CD4-positive, alpha-beta T cell treated with Interleukin-17A for 1 hour (primary cell): ENCODE data around the gene FCRL3.
"Not testable (repeated sequence)": the region's sequence is repeated elsewhere in the genome, so short reads cannot be mapped to it uniquely, and the experiment has no call there.

Experiments used
- DNase-seq: peaks from one replicate; pipeline ENCODE4 v3.0.0-alpha.2; 2020

The FCRL3 gene

GRCh38 chr1:157700732-157701131 is at the start of gene FCRL3:
FCRL3 (minus strand) TSS chr1:157700769; CDS start chr1:157700489, 280 bp downstream.
- DNase-seq: peak; percentile 30

DNA sequence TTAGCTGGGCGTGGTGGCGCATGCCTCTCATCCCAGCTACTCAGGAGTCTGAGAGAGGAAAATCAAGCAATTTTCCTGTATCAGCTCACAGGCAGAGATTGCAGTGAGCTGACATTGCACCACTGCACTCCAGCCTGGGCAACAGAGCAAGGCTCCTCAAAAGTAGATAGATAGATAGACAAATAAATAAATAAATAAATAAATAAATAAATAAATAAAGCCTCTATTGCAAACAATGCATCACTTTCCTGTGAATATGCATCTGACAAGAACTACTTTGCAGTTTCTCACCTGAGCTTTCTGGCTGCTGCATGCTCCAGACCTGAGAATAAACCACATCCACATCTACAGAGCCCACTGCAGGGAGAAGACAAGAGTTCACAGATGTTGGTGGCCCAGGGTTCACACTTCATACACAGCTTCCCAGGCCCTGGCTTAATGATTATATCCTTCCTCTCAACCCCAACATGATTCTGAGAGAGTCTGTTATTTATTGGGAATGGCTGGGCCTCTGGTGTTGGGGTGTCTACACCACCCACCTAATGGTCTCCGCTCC is 47.8 kb upstream of the FCRL3 start:
- no peak for DNase-seq

DNA sequence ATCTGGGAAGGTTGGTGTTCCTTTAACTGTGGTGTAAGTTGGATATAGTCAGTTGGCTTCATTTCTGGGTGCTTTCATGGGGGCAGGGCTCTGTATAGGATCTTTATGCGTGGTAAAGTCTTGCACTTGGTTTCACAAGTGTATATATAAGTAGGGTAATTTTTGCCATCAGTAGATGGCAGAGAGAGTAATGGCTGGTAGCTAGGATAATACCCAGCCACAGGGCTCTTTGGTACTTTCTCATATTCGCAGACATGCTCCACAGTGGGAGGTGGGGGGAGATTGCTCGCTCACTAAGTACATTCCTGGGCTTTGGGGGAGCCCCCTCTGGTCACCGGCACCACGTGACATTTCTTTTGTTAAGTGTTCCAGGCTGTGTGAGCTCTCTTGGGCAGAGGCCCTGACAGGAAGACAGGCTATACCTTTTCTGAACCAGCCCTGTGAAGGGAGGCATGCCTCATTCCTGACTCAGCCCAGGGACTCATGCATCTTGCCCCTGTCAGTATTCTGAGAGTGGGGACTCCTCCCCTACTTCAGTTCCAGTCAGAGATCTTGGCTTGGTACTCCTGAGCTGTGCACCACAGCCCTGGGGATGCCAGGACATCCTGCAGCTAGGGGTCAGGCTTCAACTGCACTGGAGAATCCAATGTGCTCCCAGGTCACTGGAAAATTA is 38.8 kb upstream of the FCRL3 start:
- DNase-seq: no peak

- not testable (repeated sequence) for DNase-seq
Measured at GRCh38 chr1:157735991-157736390, 35.4 kb upstream of the FCRL3 start.

GRCh38 chr1:157734321-157734720 is 33.8 kb upstream of the FCRL3 start:
- DNase-seq: no peak

GRCh38 chr1:157732755-157733154 is 32.2 kb upstream of the FCRL3 start:
- DNase-seq: no peak

GRCh38 chr1:157725221-157725577 is 24.6 kb upstream of the FCRL3 start:
- DNase-seq: peak; percentile 58

GRCh38 chr1:157724537-157725220 is 24.1 kb upstream of the FCRL3 start:
- no peak for DNase-seq

GRCh38 chr1:157723157-157723556 is 22.6 kb upstream of the FCRL3 start:
- DNase-seq: peak; percentile 34

GRCh38 chr1:157721985-157722384 is 21.4 kb upstream of the FCRL3 start:
- no peak for DNase-seq

DNA sequence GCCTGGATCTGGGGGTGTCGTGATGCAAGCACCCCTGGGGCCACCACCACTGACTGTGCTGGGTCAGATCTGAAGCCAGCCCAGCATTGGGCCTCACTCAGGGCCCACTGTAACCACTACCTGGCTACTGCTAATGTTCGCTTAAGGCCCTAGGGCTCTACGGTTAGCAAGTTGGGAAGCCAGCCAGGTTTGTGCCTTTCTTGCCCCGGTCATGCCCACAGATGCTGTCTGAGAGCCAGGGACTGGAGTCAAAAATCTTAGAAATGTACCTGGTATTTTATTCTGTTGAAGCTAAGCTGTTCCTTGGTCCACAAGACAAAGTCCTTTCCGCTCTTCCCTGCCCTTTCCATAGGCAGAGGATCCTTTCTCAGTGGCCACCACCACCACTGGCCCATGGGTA is 15.2 kb upstream of the FCRL3 start:
- no peak for DNase-seq

DNA sequence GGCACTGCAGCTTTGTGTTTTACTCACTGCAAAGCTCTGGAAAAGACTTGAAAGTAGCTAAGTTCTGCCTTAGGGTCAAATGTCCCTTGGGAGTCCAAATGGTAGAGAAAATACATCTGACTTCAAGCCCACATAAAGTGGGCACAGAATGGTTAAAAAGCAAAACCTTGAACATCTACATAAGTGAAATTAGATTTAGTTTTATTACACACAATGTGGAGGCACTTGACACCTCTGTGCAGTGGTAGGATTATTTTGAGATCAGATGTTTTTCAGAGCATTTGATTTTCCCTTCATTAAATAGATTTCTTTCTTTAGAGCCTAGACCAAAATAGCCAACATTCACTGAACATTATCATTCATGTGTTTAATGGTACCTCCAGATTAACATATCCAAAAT is 11.2 kb upstream of the FCRL3 start:
- no peak for DNase-seq

DNA sequence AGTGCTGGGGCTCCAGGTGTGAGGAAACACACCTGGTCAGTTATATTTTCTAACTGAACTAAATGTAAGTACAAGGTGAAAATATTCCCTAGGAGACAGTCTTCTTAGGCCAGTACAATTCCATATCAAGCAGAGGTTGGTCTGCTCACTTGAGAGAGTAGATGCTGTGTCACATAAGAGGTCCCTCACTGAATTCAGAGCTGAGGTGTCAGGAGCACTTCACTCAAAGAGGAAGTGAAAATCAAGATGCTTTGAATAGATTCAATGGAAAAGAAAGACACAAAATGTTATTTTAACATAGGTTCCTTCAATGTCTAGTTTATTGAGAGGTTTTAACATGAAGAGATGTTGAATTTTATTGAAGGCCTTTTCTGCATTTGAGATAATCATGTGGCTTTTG is 4.3 kb upstream of the FCRL3 start:
- no peak for DNase-seq

DNA sequence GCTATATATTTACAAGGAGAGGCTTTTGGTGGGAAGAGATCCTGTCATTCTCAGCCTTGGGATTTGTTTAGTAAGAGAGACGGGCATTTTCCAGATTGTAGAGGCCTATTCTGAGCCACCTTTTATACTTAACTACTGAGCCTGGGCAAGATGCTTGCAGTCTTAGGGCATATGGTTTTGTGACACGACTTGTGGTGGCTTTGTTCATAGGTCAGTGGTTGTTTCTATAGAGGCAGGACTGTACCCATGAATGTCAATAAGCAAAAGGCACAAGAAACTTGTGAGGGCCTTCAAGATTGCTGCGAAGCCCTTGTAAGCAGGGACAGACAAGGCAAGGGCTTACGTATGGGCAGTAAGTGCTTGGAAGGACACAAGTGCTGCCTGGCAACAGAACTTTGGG is 3.4 kb upstream of the FCRL3 start:
- DNase-seq: no peak

- DNase-seq: no peak
Measured at GRCh38 chr1:157702308-157702825, 1.8 kb upstream of the FCRL3 start.

- DNase-seq: peak; percentile 8
Measured at GRCh38 chr1:157700305-157700704, 264 bp downstream of the FCRL3 start.

- no peak for DNase-seq
Measured at GRCh38 chr1:157697781-157698569, 2.6 kb downstream of the FCRL3 start.

- no peak for DNase-seq
Measured at GRCh38 chr1:157696966-157697628, 3.5 kb downstream of the FCRL3 start.

DNA sequence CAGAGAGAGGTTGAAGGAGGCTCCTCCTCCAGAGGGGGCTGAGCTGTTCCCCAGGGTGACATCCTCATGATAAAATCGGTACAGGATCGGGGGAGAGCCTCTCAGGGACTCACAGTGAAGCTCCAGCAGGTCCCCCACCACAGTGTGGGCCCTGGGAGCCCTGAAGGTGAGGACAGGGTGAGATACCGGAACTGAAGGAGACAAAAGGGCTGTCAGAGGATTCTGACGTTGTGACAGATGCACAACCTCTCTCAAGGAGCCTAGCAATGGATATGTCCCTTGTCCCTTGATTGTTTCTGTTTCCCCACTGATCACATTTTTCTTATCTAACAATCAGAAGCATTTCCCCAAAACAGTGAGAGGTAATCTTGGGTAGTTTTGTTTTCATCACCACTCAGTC is 5.2 kb downstream of the FCRL3 start:
- DNase-seq: peak; percentile 13

GRCh38 chr1:157691285-157691920 is 9.2 kb downstream of the FCRL3 start:
- peak; percentile 24 for DNase-seq

DNA sequence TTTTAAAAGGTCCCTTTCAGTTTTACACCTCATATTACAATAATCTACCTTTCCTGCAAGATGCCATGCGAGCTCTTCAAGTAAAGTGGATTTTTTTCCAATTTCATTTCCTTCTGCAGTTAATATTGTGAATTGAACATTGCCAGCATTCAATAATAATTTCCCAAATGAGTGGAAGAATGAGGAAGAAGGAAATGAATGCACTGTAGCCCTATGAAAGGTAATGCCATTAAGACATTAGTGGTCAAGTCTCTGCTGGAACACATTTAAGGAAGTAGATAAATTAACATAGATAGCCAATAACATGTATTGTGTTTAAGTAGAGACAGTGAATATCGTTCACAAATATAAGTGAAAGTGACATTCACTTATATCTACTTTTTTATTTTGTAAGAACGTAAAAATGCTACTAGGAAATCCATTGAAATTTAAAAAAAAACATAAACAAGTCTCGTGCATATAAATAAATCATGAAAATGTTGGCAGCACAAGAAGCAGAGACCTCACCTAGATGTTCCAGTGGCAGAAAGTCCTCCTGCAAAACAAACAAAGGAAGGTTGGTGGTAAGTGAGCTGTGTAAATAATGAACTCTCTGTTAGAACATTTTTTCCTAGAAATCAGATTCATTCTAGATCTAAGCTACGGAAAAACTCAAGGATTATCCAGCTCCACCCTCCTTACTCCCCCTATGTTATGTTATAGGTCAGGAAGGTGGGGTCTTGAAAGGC is 17.7 kb downstream of the FCRL3 start:
- DNase-seq: no peak

DNA sequence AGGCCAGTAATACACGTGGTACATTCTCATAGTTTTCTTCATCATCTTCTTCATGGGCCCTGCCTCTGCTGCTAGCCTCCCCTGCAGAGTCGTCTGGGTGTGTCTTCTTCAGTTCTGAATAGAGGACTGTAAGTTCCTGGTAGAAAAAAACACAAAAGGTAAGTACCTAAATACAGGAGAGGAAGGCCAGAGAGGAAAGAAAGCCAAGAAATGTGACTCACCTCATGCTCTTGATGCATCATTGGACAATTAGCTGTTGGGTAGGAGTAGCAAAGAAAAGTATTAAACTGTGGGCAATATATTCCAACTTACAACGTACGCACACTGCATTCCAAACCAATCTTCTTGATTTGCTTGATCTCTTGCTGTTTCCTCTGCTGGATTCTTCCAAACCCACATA is 21.8 kb downstream of the FCRL3 start:
- no peak for DNase-seq
